Measurements from ENCODE around the gene MIGA1. TPM values are rescaled to one million over a fixed set of nuclear protein-coding genes. Genes with fewer than 3 reads are reported as not detected.
"Not testable (repeated sequence)": the region's sequence is repeated elsewhere in the genome, so short reads cannot be mapped to it uniquely, and the experiment has no call there.

Gene MIGA1
- total RNA-seq, 6 experiments from 2014 or later = 17.8 to 23.4 (median 21.4) TPM

DNA sequence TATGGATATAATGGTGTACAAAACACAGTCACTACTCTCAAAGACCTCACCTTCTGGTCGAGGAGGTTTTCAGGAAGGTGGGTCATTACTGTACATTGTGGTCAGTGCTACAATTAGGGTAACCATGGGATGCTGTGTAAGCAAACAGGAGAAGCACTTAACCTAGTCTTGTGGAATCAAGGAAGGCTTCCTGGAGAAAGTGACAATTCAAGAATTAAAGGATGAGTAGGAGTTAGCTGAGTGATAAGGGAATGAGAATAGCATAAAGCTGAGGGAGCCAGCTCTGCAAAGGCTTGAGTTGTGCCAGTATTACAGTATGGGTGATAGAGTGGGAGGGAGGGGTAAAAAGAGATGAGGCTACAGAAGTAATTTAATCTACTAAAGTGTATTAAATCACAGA, 126.2 kb downstream of the MIGA1 start:
- Mint-ChIP-seq H3K36me3 (ENCODE audit: low read depth) (peaks cover 33% of the 10 kb centered on the region), H3K4me1 (ENCODE audit: low read depth) (peaks cover 40% of the 10 kb centered on the region), H3K9me3 (no peaks in the 10 kb centered on the region), H3K27me3 (ENCODE audit: insufficient read depth) (peaks cover 1% of the 10 kb centered on the region; the same call in 1 of the 2 replicates), H3K27ac (peak overlapping the region; percentile 20; the same call in 1 of the 2 replicates), H3K4me3 (no peak overlapping the region)
- no peak for DNase-seq
- TF ChIP-seq, protein P1, sequence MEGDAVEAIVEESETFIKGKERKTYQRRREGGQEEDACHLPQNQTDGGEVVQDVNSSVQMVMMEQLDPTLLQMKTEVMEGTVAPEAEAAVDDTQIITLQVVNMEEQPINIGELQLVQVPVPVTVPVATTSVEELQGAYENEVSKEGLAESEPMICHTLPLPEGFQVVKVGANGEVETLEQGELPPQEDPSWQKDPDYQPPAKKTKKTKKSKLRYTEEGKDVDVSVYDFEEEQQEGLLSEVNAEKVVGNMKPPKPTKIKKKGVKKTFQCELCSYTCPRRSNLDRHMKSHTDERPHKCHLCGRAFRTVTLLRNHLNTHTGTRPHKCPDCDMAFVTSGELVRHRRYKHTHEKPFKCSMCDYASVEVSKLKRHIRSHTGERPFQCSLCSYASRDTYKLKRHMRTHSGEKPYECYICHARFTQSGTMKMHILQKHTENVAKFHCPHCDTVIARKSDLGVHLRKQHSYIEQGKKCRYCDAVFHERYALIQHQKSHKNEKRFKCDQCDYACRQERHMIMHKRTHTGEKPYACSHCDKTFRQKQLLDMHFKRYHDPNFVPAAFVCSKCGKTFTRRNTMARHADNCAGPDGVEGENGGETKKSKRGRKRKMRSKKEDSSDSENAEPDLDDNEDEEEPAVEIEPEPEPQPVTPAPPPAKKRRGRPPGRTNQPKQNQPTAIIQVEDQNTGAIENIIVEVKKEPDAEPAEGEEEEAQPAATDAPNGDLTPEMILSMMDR (IDR thresholded peaks at IDR 0.05) = no peak

DNA sequence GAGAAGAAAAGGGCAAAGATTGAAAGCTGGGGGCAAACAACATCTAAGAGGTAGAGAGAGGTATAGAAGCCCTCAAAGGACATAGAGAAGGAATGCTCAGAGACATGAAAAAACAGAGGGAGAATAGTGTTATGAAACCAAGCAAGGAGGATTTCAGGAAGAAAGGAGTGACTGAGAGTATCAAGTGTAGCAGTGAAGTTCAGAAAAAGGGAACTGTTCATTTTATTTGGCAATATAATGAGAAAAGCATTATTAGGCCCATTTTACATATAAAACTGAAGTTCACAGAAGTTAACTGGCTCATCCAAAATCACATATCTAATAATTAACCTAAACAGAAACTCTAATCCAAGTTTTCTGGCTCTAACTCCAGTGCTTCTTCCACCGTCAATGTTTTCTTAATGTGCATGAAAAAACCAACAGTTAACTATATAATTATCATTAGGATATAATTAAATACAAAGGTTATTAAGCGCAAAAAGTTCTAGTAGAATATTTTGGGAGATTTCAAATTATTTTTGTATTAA, 126.6 kb downstream of the MIGA1 start:
- TF ChIP-seq, protein P1 (IDR thresholded peaks at IDR 0.05) = no peak
- H3K4me3 Mint-ChIP-seq = no peak overlapping the region
- H3K27me3 Mint-ChIP-seq (ENCODE audit: insufficient read depth) = peaks cover 1% of the 10 kb centered on the region; the same call in 1 of the 2 replicates
- peaks cover 33% of the 10 kb centered on the region for H3K36me3 Mint-ChIP-seq (ENCODE audit: low read depth)
- H3K27ac Mint-ChIP-seq = peak overlapping the region; percentile 7; the same call in 1 of the 2 replicates
- peaks cover 35% of the 10 kb centered on the region for H3K4me1 Mint-ChIP-seq (ENCODE audit: low read depth)
- no peaks in the 10 kb centered on the region for H3K9me3 Mint-ChIP-seq
- DNase-seq = no peak

DNA sequence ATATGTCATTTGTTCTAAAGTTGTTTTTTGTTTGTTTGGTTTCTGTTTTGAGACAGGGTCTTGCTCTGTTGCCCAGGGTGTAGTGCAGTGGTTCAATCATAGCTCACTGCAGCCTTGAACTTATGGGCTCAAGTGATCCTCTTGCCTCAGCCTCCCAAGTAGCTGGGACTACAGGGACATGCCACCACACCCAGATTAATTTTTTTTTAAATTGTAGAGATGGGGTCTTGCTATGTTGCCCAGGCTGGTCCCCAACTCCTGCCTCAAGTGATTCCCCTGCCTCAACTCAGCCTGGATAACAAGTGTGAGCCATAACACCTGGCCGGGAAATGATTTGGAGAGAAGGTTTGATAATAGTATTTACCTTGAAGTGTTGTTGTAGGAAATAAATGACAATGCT, 127.2 kb downstream of the MIGA1 start:
- Mint-ChIP-seq H3K4me3 (no peak overlapping the region), H3K36me3 (ENCODE audit: low read depth) (peaks cover 33% of the 10 kb centered on the region)

DNA sequence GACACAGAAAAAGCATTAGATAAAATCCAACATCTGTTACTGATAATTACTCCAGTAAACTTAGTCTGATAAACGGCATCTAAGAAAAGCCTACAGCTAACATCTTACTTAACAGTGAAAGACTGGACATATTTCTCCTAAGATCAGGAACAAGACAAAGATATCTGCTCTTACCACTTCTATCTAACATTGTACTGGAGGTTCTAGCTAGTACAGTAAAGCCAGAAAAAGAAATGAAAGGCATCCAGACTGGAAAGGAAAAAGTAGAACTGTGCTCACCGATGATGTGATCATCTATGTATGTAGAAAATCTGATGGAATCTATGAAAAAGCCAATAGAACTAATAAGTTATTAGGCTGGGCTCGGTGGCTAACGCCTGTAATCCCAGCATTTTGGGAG, 130.7 kb downstream of the MIGA1 start:
- no peak for DNase-seq
- TF ChIP-seq, protein P1 (IDR thresholded peaks at IDR 0.05) = no peak
- H3K27me3 Mint-ChIP-seq (ENCODE audit: insufficient read depth) = peaks cover 1% of the 10 kb centered on the region; the same call in 1 of the 2 replicates
- H3K4me3 Mint-ChIP-seq = no peak overlapping the region
- H3K4me1 Mint-ChIP-seq (ENCODE audit: low read depth) = peaks cover 32% of the 10 kb centered on the region
- peaks cover 29% of the 10 kb centered on the region for H3K36me3 Mint-ChIP-seq (ENCODE audit: low read depth)
- peak overlapping the region; percentile 62 for H3K27ac Mint-ChIP-seq
- no peaks in the 10 kb centered on the region for H3K9me3 Mint-ChIP-seq

More for the DNA sequence above, 127.2 kb downstream of the MIGA1 start:
- TF ChIP-seq, protein P1 (IDR thresholded peaks at IDR 0.05) = no peak
- Mint-ChIP-seq H3K9me3 (no peaks in the 10 kb centered on the region), H3K27ac (no peak overlapping the region), H3K27me3 (ENCODE audit: insufficient read depth) (peaks cover 1% of the 10 kb centered on the region; the same call in 1 of the 2 replicates), H3K4me1 (ENCODE audit: low read depth) (peaks cover 30% of the 10 kb centered on the region)
- DNase-seq = no peak

DNA sequence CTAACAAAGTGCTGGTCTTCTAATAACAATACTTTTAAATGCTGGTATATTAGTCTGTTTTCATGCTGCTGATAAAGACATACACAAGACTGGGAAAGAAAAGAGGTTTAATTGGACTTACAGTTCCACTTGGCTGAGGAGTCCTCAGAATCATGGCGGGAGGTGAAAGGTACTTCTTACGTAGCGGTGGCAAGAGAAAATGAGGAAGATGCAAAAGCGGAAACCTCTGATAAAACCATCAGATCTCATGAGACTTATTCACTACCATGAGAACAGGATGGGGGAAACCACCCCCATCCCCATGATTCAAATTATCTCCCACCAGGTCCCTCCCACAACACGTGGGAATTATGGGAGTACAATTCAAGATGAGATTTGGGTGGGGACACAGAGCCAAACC, 139.5 kb downstream of the MIGA1 start:
- H3K4me3 Mint-ChIP-seq; DNase-seq; H3K9me3 Mint-ChIP-seq; H3K27me3 Mint-ChIP-seq (ENCODE audit: insufficient read depth): not testable (repeated sequence)
- 0 out of 2 replicates have a peak overlapping the region, but pooled peaks have one; percentile 3 for H3K27ac Mint-ChIP-seq
- peaks cover 52% of the 10 kb centered on the region for H3K36me3 Mint-ChIP-seq (ENCODE audit: low read depth)
- H3K4me1 Mint-ChIP-seq (ENCODE audit: low read depth) = peaks cover 10% of the 10 kb centered on the region

DNA sequence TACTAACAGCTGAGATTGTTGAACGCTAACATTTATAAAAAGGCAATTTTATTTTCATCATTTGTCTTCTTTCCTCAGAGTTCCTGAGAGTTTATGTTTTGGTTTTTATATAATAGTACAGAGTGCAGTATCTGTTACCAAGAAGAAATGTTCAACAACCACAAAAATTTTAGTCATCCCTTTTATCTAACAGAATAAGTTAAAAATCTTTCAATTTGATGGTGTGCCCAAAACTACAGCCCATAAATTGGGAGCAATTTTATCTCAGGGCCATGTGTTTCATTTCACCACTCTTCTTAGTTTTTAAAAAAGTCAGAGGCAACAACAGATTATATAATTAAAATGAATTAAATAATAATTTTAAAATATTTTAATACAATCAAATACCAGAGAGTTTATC, 146.1 kb downstream of the MIGA1 start:
- TF ChIP-seq, protein P1 (IDR thresholded peaks at IDR 0.05) = no peak
- no peaks in the 10 kb centered on the region for H3K9me3 Mint-ChIP-seq
- peaks cover 44% of the 10 kb centered on the region for H3K36me3 Mint-ChIP-seq (ENCODE audit: low read depth)
- DNase-seq = peak; percentile 41
- H3K27ac Mint-ChIP-seq = peak overlapping the region; percentile 38; the same call in 1 of the 2 replicates
- H3K4me1 Mint-ChIP-seq (ENCODE audit: low read depth) = peaks cover 38% of the 10 kb centered on the region
- H3K4me3 Mint-ChIP-seq = peak overlapping the region; percentile 22; the same call in 1 of the 2 replicates
- H3K27me3 Mint-ChIP-seq (ENCODE audit: insufficient read depth) = peaks cover 2% of the 10 kb centered on the region; the same call in 1 of the 2 replicates
